Stimulated activated CD4-positive, alpha-beta T cell treated with anti-CD3 and anti-CD28 coated beads, Interleukin-12 subunit alpha, Interleukin-12 subunit beta, amount 100 ng/mL, for 24 hours (primary cell): ENCODE measurements around the gene TBX10.
A peak's percentile ranks its signal among the peaks of the same experiment; 100 is the strongest.
"Not testable (repeated sequence)": the region's sequence is repeated elsewhere in the genome, so short reads cannot be mapped to it uniquely, and the experiment has no call there.

Experiments used
- DNase-seq, 2 experiments: peaks; one replicate each; pipeline ENCODE4 v3.0.0-alpha.2; 2020; ENCODE audit warnings: low read depth in 2 of 2

Gene TBX10

DNA sequence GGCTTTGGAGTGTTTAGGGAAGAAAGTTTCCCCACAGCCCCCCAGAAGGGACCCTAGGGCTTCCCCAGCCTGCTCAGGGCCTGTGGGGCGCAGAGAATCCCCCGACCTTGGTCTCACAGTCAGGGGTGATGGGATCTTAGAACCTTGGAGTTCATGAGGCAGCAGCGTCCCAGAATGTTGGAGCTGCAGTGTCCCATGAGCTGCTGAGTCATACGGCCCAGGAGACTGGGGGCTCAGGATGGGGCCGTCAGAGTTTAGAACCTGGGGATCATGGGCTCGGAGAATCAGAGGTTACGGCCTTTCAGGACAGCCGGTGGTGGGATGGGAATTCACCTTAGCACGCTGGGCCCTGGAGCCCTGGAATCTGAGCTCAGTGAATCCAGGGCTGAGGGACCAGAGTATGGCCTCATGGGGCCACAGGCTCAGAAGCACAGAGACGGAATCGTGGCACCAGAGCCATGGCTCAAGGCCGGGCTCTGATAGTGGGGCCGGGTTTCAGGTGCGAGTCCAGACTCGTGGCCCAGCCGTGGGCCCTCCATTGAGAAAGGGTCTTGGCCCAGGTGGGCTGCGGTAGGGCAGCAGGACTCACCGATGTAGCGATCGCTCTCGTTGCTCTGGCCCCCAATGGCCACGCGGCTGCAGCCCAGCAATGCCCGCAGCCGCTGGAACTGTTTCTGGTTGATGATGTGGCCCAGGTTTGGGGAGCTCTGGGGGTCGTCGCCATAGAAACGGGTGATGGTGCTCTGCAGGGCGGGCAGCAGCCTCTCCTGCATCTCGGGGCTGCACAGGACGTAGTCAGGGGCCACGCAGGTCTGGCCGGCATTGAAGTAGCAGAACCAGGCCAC, 25.4 kb upstream of the TBX10 start:
- no peak for DNase-seq

DNA sequence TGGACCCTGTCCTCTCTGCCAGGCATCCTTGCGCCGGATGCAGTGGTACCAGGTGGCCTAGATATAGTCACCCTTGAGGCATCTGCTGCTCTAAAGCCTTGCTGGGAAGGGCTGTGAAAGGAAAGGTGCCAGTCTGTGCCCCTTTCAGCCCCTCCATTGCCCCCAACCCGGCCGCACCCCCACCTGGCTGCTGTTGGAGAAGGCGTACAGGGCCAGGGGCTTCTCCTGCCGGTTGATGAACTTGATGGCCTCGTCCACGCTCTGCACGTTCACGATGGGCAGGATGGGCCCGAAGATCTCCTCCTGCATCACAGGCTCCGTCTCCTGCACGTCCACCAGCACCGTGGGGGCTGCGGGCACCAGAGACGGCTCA, 24.6 kb upstream of the TBX10 start:
- no peak for DNase-seq

DNA sequence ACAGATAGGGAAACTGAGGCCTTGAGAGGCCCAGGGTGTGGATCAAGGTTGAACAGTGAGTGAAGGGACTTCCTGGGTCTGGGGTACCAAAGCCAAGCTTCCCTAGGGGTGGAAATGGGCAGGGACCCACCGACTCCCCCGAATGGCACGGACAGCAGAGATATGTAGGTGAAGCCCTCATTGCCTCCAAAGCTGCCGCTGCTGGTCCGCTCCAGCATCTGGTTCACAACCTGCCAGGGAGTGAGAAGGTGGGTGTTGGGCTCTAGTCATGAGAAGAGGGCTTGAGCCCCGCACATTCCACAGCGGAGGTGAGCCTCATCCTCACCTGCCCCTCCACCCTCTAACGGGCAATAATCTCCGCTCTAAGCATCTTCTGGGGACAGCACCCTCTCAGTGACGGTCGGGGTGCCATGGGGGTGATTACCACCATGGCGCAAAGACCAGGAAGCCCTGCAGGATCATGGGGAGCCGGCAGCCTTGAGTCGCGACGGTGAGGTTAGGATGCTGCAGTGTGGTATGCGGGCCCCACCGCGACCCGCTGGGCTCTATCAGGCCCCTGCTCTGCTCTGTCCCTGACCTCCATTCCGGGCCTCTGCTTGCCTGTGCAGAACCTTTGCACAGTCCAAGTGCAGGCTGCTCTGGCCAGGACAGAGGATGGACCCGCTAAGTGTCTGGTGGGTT, 24.1 kb upstream of the TBX10 start:
- no peak for DNase-seq

DNA sequence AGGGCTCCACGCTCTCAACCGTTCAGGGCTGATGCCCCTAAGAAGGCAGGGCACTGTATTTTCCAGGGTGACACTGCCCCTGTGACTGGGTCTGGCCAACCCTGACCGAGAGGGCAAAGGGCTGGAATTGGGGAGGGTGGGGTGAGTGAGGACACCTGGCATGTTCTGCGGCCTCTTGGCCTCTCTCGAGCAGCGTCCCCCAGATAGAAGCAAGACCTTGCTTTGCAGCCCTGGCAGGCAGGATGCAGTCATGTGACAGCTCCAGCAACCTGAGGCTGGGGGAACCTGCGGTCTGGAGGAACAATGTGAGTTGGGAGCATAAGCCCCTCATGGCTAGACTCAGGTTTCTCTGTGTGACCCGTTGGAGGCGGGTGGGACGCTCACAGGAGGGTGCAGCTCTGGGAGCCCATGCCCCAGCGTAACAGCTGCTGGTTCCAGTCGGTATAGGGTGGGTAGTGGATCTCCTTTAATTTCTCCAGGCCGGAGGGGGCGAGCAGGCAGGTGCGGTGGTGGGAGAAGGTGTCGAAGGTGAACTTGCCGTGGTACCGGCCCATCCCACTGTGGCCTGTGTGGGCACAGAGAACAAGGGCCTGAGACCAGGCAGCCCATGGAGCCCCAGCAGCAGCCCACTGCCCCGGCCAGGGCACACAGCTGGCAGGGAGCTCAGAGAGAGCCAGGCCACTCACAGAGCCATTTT, 23.4 kb upstream of the TBX10 start:
- DNase-seq, result no peak

DNA sequence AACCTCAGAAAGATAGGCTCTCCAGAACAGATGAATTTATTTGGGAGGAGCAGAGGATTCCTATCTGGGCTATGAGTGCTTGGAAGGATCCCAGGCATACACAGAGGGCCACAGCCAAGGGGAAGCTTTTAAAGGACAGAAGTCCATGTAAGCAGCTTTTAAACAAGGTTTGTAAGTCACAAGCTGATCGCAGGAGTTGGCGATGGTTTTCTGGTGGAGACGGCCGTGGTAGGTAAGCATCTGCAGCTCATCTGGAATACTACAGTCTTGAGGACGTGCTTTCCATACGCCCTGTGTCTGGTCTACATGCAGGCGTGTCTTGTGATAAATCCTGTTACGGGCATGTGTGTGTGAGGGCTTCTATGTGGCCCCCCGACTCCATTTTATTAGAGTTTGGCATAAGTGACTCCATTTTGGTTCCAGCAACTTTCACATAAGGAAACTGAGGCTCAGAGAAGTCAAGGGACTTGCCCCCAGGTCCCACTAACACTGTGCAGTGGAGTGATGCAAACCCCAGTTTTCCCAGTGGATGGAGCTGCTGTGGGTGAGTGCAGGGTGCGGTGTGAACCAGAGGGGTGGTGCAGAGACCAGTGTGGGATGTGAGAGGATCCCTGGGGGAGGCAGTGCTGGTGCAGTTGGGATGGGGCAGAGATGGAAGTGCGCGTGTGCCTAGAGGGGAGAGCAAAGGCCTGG, 22.7 kb upstream of the TBX10 start:
- no peak for DNase-seq

DNA sequence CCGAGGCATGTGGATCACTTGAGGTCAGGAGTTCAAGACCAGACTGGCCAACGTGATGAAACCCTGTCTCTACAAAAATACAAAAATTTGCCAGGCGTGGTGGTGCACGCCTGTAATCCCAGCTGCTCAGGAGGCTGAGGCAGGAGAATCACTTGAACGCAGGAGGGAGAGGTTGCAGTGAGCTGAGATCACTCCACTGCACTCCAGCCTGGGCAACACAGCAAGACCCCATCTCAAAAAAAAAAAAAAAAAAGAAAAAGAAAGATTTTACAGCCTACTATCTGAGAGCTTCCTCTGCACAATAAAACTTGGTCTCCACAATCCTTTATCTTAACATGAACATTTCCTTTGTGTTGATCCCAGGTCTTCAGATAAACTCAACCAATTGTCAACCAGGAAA, 21.2 kb upstream of the TBX10 start:
- DNase-seq, result not testable (repeated sequence)

DNA sequence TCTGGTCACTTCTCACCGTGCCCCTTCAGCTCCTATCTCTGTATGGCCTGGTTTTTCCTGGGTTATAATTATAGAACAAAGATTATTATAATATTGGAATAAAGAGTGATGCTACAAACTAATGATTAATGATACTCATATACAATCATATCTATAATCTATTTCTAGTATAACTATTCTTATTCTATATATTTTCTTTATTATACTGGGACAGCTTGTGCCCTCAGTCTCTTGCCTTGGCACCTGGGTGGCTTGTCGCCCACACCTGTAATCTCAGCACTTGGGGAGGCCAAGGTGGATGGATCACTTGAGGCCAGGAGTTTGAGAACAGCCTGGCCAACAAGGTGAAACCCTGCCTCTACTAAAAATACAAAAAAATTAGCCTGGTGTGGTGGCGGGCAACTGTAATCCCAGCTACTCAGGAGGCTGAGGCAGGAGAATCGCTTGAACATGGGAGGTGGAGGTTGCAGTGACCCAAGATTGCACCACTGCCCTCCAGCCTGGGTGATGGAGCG, 20.1 kb upstream of the TBX10 start:
- not testable (repeated sequence) for DNase-seq

DNA sequence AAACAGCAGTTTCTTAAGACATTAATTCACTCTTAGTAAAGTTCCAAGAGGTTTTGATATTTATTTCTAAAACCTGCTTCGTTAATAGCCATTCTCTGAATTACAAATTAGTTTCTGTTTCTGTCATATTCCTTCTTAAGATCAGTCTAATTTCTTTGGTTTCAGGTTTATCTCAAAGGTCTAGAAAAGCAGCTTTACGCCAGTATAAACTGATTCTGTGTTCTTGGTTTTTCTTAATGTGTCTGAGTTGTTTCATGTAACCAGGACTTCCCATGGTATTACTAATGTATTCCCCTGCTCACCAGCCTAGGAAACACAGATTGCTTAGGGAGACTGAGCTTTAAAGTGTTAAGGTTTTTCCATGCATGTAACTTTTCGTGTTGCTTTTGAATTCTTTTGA, 17.7 kb upstream of the TBX10 start:
- DNase-seq, result no peak

DNA sequence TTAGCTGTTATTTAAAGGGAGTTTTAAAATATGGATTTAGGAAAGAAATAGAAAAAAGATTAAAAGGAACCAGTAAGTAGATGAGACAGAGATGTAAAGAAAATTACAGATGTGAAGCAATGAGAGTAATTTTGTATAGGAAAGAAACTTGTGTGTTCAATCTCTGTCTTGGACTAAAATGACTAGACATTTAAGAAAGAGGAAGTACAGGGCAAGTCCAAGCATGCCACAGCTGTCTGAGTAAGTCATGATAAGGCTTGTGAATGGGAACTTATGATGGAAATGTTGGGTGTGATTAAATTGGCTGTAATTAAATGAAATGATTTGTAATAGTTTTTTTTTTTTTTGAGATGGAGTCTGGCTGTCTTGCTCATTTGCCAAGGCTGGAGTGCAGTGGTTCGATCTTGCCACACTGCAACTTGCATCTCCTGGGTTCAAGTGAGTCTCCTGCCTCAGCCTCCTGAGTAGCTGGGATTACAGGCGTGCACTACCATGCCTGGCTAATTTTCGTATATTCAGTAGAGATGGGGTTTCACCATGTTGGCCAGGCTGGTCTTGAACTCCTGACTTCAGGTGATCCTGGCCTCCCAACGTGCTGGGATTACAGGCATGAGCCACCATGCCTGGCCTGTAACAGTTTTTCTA, 16.8 kb upstream of the TBX10 start:
- no peak for DNase-seq

DNA sequence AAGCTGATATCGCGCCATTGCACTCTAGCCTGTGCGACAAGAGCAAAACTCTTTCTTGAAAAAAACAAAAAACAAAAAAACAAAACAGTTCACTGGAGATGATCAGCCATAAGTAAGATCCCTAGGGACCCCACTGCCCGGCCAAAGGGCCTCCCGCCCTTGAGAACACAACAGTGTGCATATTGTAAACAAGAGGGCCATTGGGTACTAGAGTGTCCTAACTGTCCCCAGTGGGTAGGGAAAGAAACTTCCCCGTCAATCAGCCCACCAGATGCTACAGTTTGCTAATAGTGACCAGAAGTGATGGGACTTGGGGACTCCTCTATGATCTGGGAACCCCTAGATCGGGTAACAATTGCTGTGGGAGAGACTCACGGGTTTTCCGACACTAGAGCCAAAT, 14.7 kb upstream of the TBX10 start:
- no peak for DNase-seq

DNA sequence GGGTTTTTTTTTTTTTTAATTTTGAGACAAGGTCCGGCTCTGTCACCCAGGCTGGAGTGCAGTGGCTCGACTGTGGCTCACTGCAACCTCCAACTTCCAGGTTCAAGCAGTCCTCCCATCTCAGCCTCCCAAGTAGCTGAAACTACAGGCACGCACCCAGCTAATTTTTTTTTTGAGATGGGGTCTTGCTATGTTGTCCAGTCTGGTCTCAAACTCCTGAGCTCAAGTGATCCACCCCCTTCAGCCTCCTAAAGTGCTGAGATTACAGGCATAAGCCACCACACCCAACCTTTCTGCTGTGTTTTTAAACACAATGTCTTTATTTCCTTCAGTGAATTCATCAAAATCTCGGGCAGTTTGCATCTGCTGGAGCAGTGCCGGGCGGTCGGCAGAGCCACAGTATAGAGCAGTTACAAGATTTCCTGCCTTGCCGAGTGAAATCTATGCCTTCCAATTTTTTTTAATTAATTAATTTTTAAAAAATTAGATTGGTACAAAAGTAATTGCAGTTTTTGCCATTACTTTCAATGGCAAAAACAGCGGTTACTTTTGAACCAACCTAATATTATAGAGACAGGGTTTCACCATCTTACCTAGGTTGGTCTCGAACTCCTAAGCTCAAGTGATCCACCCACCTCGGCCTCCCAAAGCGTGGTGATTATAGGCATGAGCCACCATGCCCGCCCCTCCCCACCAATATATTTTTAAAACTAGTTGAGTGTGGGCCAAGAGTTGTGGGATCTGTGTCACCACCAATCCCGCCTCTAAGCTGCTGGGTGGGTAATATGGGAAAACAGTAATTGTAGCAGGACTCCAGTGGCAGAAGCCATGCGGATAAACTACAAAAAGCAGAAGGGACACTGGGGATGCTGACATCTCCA, 13.6 kb upstream of the TBX10 start:
- DNase-seq, result no peak

DNA sequence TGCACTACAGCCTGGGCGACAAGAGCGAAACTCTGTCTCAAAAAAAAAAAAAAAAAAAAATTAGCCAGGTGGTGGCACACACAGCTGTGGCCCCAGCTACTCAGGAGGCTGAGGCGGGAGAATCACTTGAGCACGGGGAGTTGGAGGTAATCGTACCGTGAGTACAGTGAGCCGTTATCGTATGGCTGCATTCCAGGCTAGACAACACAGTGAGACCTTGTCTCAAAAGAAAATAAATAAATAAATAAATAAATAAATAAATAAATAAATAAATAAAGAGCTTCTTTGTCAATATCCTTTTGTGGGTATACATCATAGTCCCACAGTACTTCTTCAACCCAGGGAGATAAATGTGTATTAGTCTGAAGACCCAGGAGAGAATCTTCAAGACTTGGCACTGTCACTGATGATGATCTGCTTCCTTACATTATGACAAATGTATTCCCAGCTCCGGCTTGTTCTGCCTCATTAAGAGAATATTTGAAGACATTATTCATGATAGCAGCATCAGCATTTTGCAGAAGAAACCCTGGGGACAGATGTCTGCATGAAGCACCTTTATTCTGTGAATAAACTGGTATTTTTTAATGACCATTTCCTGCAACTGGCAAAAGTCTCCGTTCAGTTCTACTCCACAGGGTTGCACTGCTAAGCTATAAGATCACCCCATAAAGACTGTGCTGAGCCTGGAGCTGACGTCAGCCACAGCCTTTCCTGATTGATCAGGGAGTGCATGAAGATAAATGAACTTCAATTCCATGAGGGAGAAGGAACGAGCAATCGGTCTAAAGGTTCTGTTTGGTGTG, 12.6 kb upstream of the TBX10 start:
- DNase-seq, result no peak

DNA sequence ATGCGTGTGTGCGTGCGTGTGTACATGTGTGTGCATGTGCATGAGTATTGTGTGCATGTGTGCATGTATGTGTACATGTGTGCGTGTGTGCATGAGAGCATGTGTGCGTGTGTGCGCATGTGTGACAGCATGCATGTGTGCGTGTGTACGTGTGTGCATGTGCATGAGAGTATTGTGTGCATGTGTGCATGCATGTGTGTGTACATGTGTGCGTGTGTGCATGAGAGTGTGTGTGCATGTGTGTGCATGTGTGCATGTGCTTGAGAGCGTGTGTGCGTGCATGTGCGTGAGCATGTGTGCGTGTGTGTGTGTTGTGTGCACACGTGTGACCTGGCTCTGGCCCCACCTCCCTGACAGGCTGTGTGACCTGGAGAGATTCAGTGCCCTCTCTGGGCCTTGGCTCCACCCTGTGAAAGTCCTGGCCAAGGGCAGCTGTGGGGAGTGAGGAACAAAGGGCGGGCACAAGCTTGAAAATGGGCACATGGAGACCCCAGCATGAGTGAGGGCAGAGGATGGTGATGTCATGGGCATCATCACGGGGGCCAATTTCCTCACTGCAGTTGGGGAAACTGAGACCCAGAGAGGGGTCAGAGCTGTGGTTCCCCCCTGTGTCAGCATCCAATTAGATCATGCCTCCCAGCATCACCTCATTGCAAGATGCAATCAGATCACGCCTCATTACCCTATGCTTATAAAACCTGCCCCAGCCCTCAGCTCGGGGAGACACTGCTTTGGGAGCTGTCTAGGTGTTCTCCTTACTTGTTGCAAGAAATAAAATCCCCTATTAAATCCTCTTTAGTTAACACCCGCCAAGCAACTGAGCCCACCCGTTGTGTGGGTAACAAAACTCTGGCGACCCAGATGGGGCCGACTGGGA, 10.3 kb upstream of the TBX10 start:
- no peak for DNase-seq

DNA sequence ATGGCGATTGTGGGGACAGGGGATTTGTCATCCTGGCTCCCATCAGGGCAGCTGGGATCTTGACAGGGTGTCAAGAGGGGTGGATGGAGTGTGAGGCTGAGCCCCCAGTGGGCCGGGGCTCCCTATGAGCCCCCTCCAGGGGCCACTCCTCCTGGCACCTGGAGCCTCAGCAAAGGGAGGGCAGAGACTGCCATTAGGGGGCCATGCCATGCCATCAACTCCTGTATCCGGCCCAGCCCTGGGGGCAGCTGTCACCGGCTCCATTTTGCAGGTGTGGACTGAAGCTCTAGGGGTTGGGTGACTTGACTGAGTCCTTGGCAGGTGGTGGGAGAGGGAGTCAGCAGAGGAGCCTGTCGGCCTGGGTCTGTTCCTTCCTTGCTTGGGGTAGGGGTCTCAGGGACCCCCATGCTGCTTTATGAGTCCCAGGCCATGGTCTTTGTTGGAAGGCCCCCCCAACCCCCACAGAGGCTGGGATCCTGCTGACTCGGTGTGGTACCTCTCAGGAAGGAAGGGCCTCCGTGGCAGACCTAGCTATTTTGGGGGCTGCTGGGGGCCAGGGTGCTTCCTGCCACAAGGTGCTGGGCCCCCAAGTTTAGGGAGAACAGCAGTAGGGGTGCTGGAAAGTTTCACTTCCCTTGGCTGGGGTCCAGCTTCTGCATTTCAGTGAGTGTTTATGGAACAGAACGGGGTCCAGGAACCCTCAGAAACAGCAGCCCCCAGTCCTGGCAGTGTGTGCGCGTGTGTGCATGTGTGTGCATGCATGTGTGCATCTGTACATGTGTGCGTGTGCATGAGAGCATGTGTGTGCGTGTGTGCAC, 9.4 kb upstream of the TBX10 start:
- no peak for DNase-seq

DNA sequence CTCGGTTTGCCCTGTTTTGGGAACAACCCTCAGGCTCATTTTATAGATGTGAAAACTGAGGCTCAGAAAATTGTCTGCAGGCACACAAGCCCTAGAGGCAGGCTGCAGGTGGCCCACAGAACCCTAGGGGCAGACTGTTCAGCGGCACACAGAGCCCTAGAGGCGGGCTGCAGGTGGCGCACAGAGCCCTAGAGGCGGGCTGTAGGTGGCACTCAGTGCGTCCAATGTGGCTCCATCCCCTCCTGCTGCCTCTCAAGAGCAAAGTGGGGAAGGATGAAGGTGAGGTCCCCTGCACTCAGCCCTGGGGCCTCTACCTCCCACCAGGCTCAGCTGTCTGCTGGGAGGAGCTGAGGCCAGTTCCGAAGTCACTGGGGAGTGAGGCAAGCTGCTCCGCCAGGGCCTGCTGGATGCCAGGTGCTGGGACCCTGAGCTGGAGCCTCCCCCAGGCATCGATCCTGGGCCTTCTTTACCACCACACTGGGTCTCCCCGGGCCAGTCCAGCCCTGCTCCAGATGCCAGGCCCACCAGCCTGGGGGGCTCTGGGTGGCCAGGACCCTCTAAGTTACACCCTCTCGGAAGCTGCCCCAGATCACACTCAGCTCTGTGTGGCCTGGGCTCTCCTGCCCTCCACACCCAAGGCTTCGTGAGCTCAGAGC, 8.7 kb upstream of the TBX10 start:
- peak in 1 of 2 experiments; percentile 32 for DNase-seq

DNA sequence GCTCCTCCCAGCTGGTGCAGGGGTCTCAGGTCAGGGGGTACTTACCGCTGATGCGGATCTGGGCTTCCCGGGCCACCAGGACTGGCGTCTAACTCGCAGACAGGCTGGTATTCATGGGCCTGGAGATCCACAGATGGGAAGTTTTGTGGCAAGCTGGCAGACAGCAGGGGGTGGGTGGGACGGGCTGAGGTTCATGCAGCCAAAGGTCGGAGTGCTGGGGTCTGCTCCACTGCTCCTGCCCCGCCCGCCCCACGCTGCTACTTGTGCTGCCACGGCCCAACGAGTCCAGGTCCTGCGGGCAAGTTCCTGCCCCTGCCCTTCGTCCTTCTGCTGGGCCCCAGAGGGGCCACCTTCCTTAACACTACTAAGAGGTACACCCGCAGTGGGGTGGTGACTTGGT, 7.9 kb upstream of the TBX10 start:
- no peak for DNase-seq
